Coronary artery (tissue), 2 donors: Measurements from ENCODE around the gene TAAR6.
"Not testable (repeated sequence)": the region's sequence is repeated elsewhere in the genome, so short reads cannot be mapped to it uniquely, and the experiment has no call there.

Source experiments
- DNase-seq: peaks from one replicate; pipeline ENCODE4 v3.0.0-alpha.2; 2017; ENCODE audit warnings: low spot score
- H3K27ac ChIP-seq, 2 donors: fragments of 200-600 bp; sonication (generic); one replicate each; pipeline ENCODE4 v1.5.1; 2016 to 2019
- H3K4me3 ChIP-seq: fragments of 200-600 bp; sonication (generic); 2 replicates; pipeline ENCODE4 v1.5.1; 2016; ENCODE audit warnings: mild to moderate bottlenecking, moderate library complexity
- CTCF ChIP-seq: fragments of 200-600 bp; sonication (generic); IDR thresholded peaks from one replicate; pipeline ENCODE4 v1.5.1; 2019; ENCODE audit warnings: antibody characterized with exemption

TAAR6 gene

GRCh38 chr6:132552372-132552771 lies 17.8 kb upstream of the TAAR6 start, which contains the start of gene TAAR8:
TSS of gene TAAR8 (plus strand) at chr6:132552672. CDS start at chr6:132552693, 21 bp downstream.
- Histone ChIP-seq H3K4me3 (no peak within 1 kb of the TSS), H3K27ac (no peak within 1 kb of the TSS)
- DNase-seq = no peak
- TF ChIP-seq CTCF = no peak

- not testable (repeated sequence) for H3K4me3 ChIP-seq, DNase-seq, H3K27ac ChIP-seq
These were observed 10.0 kb upstream of the TAAR6 start for GRCh38 chr6:132560087-132560486.

- no peak for TF ChIP-seq CTCF
- Histone ChIP-seq H3K4me3 (no peak overlapping the region), H3K27ac (no peak overlapping the region)
- DNase-seq = no peak
These were observed 3.7 kb upstream of the TAAR6 start for GRCh38 chr6:132566404-132566803.

GRCh38 chr6:132567566-132567965 lies 2.6 kb upstream of the TAAR6 start:
- no peak for DNase-seq
- TF ChIP-seq CTCF = no peak
- Histone ChIP-seq H3K4me3 (no peak overlapping the region), H3K27ac (no peak overlapping the region)

GRCh38 chr6:132568611-132569010 lies 1.5 kb upstream of the TAAR6 start:
- TF ChIP-seq CTCF = no peak
- no peak overlapping the region for H3K27ac ChIP-seq
- no peak overlapping the region for H3K4me3 ChIP-seq
- no peak for DNase-seq

- no peak for DNase-seq
- no peak overlapping the region for H3K27ac ChIP-seq
- TF ChIP-seq CTCF = no peak
- H3K4me3 ChIP-seq = no peak overlapping the region
These were observed 952 bp upstream of the TAAR6 start for GRCh38 chr6:132569170-132569569.

- no peak overlapping the region for H3K4me3 ChIP-seq
- DNase-seq = no peak
- no peak overlapping the region for H3K27ac ChIP-seq
- TF ChIP-seq CTCF = no peak
These were observed 1.7 kb downstream of the TAAR6 start for GRCh38 chr6:132571774-132572173.

GRCh38 chr6:132584698-132585097 lies 14.6 kb downstream of the TAAR6 start:
- TF ChIP-seq CTCF = no peak
- H3K4me3 ChIP-seq = no peak overlapping the region
- DNase-seq = no peak
- H3K27ac ChIP-seq = no peak overlapping the region
